ENCODE results near the gene TAC3.

The TAC3 gene

DNA sequence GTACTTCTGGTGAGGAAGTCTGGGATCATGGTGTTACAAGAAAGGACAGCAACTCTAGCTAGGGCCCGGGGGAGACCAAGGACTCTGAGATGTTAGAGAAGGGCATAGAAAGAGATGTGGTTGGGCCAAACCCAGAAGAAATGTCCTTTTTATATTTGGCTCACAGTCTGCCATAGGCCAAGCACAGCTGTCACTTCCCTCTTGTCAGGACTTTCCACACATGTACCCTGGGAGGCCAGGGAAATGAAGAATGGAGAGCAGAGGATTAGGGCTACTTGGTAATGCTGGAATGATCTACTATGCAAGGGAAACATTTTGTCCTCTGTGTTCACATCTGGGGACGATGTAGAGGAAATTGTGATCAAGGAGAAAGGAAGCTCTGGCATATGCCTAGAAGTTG is 24.4 kb upstream of the TAC3 start:
- Histone ChIP-seq H3K27ac (no peak overlapping the region), H3K9me3 (no peaks in the 10 kb centered on the region), H3K4me1 (ENCODE audit: control insufficient read depth in 1 of 2, insufficient read depth in 1 of 2, low read depth in 1 of 2, low read length in 1 of 2) (no peaks in the 10 kb centered on the region), H3K27me3 (no peaks in the 10 kb centered on the region), H3K4me3 (ENCODE audit: low read depth in 1 of 2, low read length in 1 of 2) (no peak overlapping the region), H3K36me3 (no peaks in the 10 kb centered on the region)
- TF ChIP-seq CTCF (IDR thresholded peaks at IDR 0.05) = no peak

GRCh38 chr12:57040211-57040610 is 23.9 kb upstream of the TAC3 start:
- H3K9me3 ChIP-seq = no peaks in the 10 kb centered on the region
- H3K36me3 ChIP-seq = no peaks in the 10 kb centered on the region
- H3K27ac ChIP-seq = no peak overlapping the region
- no peaks in the 10 kb centered on the region for H3K27me3 ChIP-seq
- no peak overlapping the region for H3K4me3 ChIP-seq (ENCODE audit: low read depth in 1 of 2, low read length in 1 of 2)
- H3K4me1 ChIP-seq (ENCODE audit: control insufficient read depth in 1 of 2, insufficient read depth in 1 of 2, low read depth in 1 of 2, low read length in 1 of 2) = no peaks in the 10 kb centered on the region
- no peak for TF ChIP-seq CTCF (IDR thresholded peaks at IDR 0.05)

DNA sequence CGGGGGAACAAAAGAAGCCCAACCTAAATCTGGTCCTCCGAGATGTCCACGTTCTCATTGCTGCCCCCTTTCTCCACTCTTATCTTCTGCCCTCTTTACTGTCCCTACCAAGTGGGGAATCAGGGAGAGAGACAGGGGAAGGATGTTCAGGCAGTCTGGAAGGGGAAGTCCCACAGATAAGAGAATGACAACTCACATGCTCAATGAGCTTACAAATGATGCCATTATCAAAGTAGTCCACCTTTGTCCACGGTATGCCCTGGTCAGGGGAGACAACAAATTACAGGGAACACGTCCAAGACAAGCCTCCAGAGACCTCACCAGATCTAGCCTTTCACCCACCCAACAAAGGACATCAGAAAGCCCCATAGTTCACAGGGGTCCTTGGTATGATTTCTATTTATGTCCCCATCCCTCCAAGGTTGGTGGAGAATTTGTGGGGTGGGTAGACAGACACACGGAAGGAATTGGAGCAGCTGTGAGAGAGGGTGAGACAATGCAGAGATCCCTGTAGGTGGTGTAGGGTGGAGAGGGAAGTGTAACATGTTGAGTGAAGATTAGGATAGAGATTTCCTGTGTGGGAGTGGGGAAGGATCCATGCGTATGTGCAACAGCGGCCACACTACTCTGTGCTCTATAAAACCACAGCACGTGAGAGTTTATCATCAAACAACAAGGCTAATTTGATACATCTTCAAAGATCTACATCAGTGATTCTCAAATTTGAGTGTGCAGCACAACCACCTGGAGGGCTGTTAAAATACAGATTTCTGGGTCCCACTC is 22.9 kb upstream of the TAC3 start:
- Histone ChIP-seq H3K27me3 (no peaks in the 10 kb centered on the region), H3K27ac (no peak overlapping the region), H3K4me3 (ENCODE audit: low read depth in 1 of 2, low read length in 1 of 2) (no peak overlapping the region)

DNA sequence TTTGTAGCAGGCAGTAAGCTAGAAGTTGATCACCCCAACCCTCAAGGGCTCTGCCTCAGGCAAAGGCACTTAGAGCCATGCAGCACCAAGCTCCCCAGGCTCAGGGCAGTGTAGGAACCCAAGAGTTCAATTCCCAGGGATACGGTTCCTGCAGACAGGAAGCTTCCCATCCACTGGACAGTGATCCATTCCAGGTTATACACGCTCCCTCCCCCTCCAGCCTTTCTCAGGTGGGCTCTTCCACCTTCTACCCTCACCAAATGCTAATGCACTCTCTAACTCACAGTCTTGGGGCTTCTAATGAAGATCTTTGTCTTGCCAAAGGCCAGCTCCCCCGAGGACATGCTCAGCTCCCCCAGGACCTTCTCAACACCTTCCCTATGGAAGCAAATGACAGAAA is 20.9 kb upstream of the TAC3 start:
- Histone ChIP-seq H3K36me3 (no peaks in the 10 kb centered on the region), H3K9me3 (no peaks in the 10 kb centered on the region), H3K27ac (no peak overlapping the region), H3K4me1 (ENCODE audit: control insufficient read depth in 1 of 2, insufficient read depth in 1 of 2, low read depth in 1 of 2, low read length in 1 of 2) (no peaks in the 10 kb centered on the region), H3K4me3 (ENCODE audit: low read depth in 1 of 2, low read length in 1 of 2) (no peak overlapping the region), H3K27me3 (no peaks in the 10 kb centered on the region)
- TF ChIP-seq CTCF (IDR thresholded peaks at IDR 0.05) = no peak

More for the DNA sequence above, 22.9 kb upstream of the TAC3 start:
- no peak for TF ChIP-seq CTCF (IDR thresholded peaks at IDR 0.05)
- H3K4me1 ChIP-seq (ENCODE audit: control insufficient read depth in 1 of 2, insufficient read depth in 1 of 2, low read depth in 1 of 2, low read length in 1 of 2) = no peaks in the 10 kb centered on the region
- no peaks in the 10 kb centered on the region for H3K36me3 ChIP-seq
- no peaks in the 10 kb centered on the region for H3K9me3 ChIP-seq

DNA sequence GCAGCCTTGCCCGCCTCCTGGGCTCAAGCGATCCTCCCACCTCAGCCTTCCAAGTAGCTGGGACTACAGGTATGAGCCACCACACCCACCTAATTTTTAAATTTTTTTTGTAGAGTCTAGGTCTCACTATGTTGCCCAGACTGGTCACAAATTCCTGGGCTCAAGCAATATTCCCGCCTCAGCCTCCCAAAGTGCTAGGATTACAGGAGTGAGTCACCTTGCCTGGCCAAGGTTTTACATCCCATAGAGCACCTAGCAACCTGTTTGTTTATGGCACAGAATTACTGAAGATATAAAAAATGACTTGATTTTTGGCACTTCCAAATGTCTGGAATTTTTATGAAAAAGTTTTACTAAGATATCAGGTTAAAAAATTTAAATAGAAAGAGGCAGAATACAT is 17.1 kb upstream of the TAC3 start:
- H3K36me3 ChIP-seq = no peaks in the 10 kb centered on the region
- no peaks in the 10 kb centered on the region for H3K27me3 ChIP-seq
- H3K27ac ChIP-seq = no peak overlapping the region
- H3K4me3 ChIP-seq (ENCODE audit: low read depth in 1 of 2, low read length in 1 of 2) = no peak overlapping the region
- TF ChIP-seq CTCF (IDR thresholded peaks at IDR 0.05) = no peak
- H3K4me1 ChIP-seq (ENCODE audit: control insufficient read depth in 1 of 2, insufficient read depth in 1 of 2, low read depth in 1 of 2, low read length in 1 of 2) = peaks cover 0 to 6% of the 10 kb centered on the region in 2 experiments
- no peaks in the 10 kb centered on the region for H3K9me3 ChIP-seq
